ENCODE data around the gene CDK13.
"Not testable (repeated sequence)": the region's sequence is repeated elsewhere in the genome, so short reads cannot be mapped to it uniquely, and the experiment has no call there.

CDK13 gene

GRCh38 chr7:40098810-40099209 is 148.8 kb downstream of the CDK13 start:
- no peak for DNase-seq (ENCODE audit: low spot score)

GRCh38 chr7:40099837-40100236 is 149.8 kb downstream of the CDK13 start:
- DNase-seq (ENCODE audit: low spot score) = no peak

DNA sequence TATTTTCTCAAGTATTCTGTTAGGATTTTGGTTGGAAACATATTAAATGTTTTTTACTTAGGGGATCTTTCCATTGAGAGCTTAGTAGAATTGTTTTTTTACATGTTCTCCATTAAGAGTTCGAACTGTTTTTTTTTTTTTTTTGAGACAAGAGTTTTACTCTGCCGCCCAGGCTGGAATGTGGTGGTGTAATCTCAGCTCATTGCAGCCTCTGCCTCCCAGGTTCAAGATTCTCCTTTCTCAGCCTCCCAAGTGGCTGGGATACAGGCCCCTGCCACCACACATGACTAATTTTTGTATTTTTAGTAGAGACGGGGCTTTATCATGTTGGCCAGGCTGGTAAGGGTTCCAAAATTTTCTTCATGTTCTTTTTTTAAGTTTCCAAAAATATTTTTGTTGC is 151.1 kb downstream of the CDK13 start:
- DNase-seq (ENCODE audit: low spot score) = no peak

GRCh38 chr7:40102897-40103296 is 152.8 kb downstream of the CDK13 start:
- no peak for DNase-seq (ENCODE audit: low spot score)

- no peak for DNase-seq (ENCODE audit: low spot score)
Measured at GRCh38 chr7:40105879-40106473, 155.9 kb downstream of the CDK13 start.

- no peak for DNase-seq (ENCODE audit: low spot score)
Measured at GRCh38 chr7:40115936-40116335, 165.9 kb downstream of the CDK13 start.

DNA sequence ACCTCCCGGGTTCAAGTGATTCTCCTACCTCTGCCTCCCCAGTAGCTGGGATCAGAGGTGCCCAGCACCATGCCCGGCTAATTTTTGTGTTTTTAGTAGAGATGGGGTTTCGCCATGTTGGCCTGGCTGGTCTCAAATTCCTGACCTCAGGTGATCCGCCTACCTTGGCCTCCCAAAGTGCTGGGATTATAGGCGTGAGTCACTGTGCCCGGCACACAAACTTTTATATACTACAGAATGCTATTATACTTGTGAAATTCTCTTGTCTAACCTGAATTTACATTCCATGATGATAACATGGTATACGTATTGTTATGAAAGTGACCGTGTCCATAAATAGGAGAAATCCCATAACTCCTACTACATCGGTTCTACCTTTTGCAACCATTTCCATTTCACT is 167.1 kb downstream of the CDK13 start:
- not testable (repeated sequence) for DNase-seq (ENCODE audit: low spot score)

- DNase-seq (ENCODE audit: low spot score) = not testable (repeated sequence)
Measured at GRCh38 chr7:40118201-40118600, 168.1 kb downstream of the CDK13 start.

- no peak for DNase-seq (ENCODE audit: low spot score)
Measured at GRCh38 chr7:40120020-40120419, 170.0 kb downstream of the CDK13 start.

- not testable (repeated sequence) for DNase-seq (ENCODE audit: low spot score)
Measured at GRCh38 chr7:40122100-40122939, 172.3 kb downstream of the CDK13 start.

DNA sequence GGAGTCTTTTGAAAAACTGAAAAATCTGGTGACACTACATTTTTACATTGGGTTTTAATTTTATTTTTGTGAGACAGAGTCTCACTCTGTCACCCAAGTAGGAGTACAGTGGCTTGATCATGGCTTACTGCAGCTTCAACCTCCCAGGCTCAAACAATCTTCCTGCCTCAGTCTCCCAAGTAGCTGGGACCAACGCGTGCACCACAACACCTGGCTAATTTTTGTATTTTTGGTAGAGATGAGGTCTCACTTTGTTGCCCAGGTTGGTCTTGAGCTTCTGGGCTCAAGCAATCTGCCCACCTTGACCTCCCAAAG is 172.8 kb downstream of the CDK13 start:
- no peak for DNase-seq (ENCODE audit: low spot score)

DNA sequence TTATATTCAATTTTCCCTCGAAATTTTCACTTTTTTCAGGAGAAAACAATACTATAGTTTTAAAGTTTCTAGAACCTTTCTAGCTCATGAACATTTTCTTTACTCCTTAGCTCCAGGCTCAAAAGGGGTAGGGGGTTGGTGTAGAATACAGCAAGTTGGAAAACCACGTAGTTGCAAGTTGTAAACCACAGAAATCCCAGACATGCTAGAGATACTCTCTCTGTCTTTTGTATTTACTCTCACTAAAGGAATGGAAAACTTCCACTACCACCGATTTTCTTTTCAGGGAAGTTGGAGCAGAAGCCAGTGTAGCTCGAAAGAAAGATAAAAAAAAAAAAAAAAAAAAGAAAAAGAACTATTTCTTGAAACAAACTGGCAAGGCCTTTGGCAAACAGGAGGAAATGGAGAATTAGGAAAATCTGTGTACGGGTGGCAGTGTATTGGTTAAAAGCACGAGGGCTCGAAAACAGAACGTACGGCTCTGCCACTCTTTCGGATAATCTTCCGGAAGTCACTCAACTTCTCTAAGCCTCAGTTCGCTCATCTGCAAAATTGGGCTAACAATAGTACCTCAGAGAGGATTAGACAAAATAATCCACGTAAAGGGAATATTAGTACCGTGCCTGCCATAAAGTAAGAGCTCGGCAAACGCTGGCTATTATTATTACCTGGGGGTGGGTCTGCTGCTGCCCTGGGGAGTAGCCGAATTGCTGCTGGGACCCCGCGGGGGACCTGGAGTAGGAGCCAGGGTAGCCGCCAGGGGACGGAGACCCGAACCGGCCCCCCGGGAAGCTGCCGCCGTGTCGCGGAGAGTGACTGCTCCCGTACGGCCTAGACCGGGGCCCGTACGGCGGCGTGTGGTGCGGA is 183.7 kb downstream of the CDK13 start:
- peak; percentile 18 for DNase-seq (ENCODE audit: low spot score)

GRCh38 chr7:40134428-40135316 is 184.6 kb downstream of the CDK13 start, which contains the start of the genes MPLKIP and SUGCT:
TSS of gene MPLKIP (minus strand) at chr7:40134622. CDS start at chr7:40134567, 55 bp downstream.
TSS of gene SUGCT (plus strand) at chr7:40135005.
- peak; percentile 76 for DNase-seq (ENCODE audit: low spot score)

DNA sequence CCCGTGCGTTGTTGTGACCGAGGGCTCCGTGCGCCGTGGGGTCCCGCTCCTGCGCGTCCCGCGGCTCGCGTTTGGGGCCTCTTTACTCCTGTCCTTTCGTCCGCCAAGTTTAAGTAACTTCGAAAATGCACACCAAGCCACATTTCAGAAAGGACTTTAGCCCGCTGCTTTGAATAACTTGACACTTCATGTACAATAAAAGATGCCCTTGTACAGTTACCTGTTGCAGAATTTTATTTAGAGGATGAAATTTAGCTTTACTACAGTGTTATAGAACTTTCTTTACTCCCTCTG is 185.2 kb downstream of the CDK13 start:
- DNase-seq (ENCODE audit: low spot score) = no peak

- no peak for DNase-seq (ENCODE audit: low spot score)
Measured at GRCh38 chr7:40137563-40137962, 187.5 kb downstream of the CDK13 start.

DNA sequence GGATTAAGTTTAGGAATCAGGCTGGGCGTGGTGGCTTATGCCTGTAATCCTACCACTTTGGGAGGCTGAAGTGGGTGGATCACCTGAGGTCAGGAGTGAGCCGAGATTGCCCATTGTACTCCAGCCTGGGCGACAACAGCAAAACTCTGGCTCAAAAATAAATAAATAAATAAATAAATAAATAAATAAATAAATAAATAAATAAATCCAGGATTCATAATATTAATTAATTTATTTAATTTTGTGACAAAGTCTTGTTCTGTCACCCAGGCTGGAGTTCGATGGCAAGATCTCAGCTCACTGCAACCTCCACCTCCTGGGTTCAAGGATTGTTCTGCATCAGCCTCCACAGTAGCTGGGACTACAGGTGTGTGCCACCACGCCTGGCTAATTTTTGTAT is 188.9 kb downstream of the CDK13 start:
- no peak for DNase-seq (ENCODE audit: low spot score)

DNA sequence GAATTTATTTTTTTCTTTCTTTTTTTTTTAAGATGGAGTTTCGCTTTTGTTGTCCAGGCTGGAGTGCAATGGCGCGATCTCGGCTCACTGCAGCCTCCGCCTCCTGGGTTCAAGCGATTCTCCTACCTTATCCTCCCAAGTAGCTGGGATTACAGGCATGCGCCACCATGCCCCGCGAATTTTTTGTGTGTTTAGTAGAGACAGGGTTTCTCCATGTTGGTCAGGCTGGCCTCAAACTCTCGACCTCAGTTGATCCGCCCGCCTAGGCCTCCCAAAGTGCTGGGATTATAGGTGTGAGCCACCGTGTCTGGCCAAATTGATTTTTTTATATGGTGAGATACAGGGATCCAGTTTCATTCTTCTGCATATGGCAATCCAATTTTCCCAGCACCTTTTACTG is 189.8 kb downstream of the CDK13 start:
- not testable (repeated sequence) for DNase-seq (ENCODE audit: low spot score)

- not testable (repeated sequence) for DNase-seq (ENCODE audit: low spot score)
Measured at GRCh38 chr7:40141916-40142315, 191.9 kb downstream of the CDK13 start.

- not testable (repeated sequence) for DNase-seq (ENCODE audit: low spot score)
Measured at GRCh38 chr7:40145596-40146130, 195.6 kb downstream of the CDK13 start.

DNA sequence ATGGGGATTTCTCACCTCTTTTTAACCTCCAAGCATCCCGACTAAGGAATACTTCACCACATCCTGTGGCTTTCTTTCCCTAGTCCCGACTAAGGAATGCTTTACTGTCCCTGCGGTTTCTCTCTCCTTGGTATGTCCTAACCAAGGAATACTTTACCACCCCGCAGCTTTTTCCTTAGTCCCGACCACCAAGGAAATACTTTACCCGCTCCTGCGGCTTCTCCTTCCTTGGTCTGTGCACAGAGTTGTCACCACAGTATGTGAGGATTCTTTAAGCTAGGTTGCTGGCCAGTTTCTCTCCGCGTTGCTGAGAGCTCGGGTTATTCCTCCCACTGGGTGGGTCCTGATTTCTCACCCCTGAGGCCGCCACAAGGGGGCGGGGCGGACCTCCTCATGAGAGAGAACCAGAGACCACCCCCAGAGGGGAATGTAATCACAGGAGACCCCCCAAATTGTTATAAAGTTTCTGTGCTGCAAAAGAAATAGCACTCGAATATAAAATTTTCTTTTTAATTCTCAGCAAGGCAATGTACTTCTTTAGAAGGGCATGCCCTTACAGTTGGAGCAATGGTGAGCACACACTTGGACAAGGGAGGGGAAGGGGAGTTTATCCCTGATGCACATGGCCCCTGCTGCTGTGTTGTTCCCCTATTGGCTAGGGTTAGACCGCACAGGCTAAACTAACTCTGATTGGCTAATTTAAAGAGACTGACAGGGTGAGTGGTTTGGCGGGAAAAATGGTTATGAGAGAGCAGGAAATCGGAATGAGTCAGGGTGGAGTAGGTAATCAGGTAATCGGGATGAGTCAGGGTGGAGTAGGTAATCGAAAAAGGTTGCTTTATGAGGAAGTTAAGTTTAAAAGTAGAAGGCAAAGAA is 197.6 kb downstream of the CDK13 start:
- DNase-seq (ENCODE audit: low spot score) = no peak

GRCh38 chr7:40148247-40148580 is 198.2 kb downstream of the CDK13 start:
- not testable (repeated sequence) for DNase-seq (ENCODE audit: low spot score)
